T-cell (primary cell): ENCODE measurements around the gene HAPLN2. TPM values are rescaled to one million over a fixed set of nuclear protein-coding genes. Genes with fewer than 3 reads are reported as not detected.

Experiments
- ATAC-seq, 4 experiments: fragments of 200-7000 bp in 3 of 4; fragments of 150-1000 bp in 1 of 4; cut with Tn5 transposase; replicated peaks in 1 of 4; 1 replicate in 3 of 4; 2 replicates in 1 of 4; pipeline ENCODE4 v1.10.0; 2021; ENCODE audit warnings: moderate library complexity in 3 of 4, mild to moderate bottlenecking in 2 of 4, moderate number of reproducible peaks in 1 of 4
- CTCF ChIA-PET, 2 donors: fragments of 300-600 bp; sonication (Branson Sonifier 250); formaldehyde crosslinking; loops; one replicate each; lab custom pipeline; 2022; ENCODE audit warnings: antibody characterized with exemption in 2 of 2; lab: Charles Lee
- POLR2A ChIA-PET, 2 donors: fragments of 300-600 bp; sonication (Branson Sonifier 250); formaldehyde crosslinking; loops; one replicate each; lab custom pipeline; 2022; ENCODE audit warnings: antibody characterized with exemption in 2 of 2; lab: Charles Lee
- DNase-seq, 35 experiments: peaks; one replicate each; pipeline versions ENCODE4 v3.0.0 to v3.0.0-alpha.2; 2013 to 2023
- H3K27ac ChIP-seq: one replicate; pipeline ENCODE4 v1.5.1; 2013; ENCODE audit warnings: low read length
- H3K27me3 ChIP-seq, 2 experiments: replicated peaks in 1 of 2; 1 replicate in 1 of 2; 2 replicates in 1 of 2; pipeline versions ENCODE4 v1.6.1 to v1.7.0; 2013; ENCODE audit warnings: low read length in 1 of 2, mixed read lengths in 1 of 2; ENCODE audit not compliant: control insufficient read depth in 2 of 2, insufficient read depth in 2 of 2; ENCODE audit errors: extremely low read depth in 1 of 2
- H3K36me3 ChIP-seq, 2 donors: 1 replicate in 1 of 2; 2 replicates in 1 of 2; pipeline versions ENCODE4 v1.6.1 to v1.7.0; 2013; ENCODE audit warnings: low read length in 1 of 2; ENCODE audit not compliant: control insufficient read depth in 2 of 2, insufficient read depth in 1 of 2; ENCODE audit errors: extremely low read depth in 1 of 2
- H3K4me1 ChIP-seq, 2 experiments: 1 replicate in 1 of 2; 2 replicates in 1 of 2; pipeline versions ENCODE4 v1.6.1 to v1.7.0; 2013; ENCODE audit warnings: low read length in 2 of 2, mixed read lengths in 1 of 2; ENCODE audit not compliant: insufficient read depth in 2 of 2, control insufficient read depth in 1 of 2; ENCODE audit errors: extremely low read depth in 1 of 2
- H3K4me3 ChIP-seq, 2 donors: 1 replicate in 1 of 2; 2 replicates in 1 of 2; pipeline versions ENCODE4 v1.5.1 to v1.7.0; 2013; ENCODE audit warnings: mild to moderate bottlenecking in 2 of 2, low read length in 1 of 2, moderate library complexity in 1 of 2; ENCODE audit not compliant: control insufficient read depth in 1 of 2; ENCODE audit errors: extremely low read depth in 1 of 2
- H3K9me3 ChIP-seq: 2 replicates; pipeline ENCODE4 v1.7.0; 2013
- H3K27ac Mint-ChIP-seq, 2 donors: one replicate each; pipeline ENCODE4 v1.8.0; 2020 to 2021; ENCODE audit warnings: mild to moderate bottlenecking in 2 of 2, mixed read lengths in 2 of 2
- H3K27me3 Mint-ChIP-seq, 2 donors: one replicate each; pipeline ENCODE4 v1.8.0; 2021 to 2022; ENCODE audit warnings: mixed read lengths in 2 of 2
- H3K36me3 Mint-ChIP-seq: one replicate; pipeline ENCODE4 v1.8.0; 2021; ENCODE audit warnings: mixed read lengths
- H3K4me1 Mint-ChIP-seq, 3 donors: one replicate each; pipeline ENCODE4 v1.8.0; 2020 to 2022; ENCODE audit warnings: mixed read lengths in 3 of 3, mild to moderate bottlenecking in 1 of 3
- H3K4me3 Mint-ChIP-seq, 3 donors: one replicate each; pipeline ENCODE4 v1.8.0; 2020 to 2022; ENCODE audit warnings: mild to moderate bottlenecking in 3 of 3, mixed read lengths in 3 of 3, moderate library complexity in 3 of 3
- H3K9me3 Mint-ChIP-seq, 3 donors: one replicate each; pipeline ENCODE4 v1.8.0; 2020 to 2022; ENCODE audit warnings: mixed read lengths in 3 of 3
- WGBS: methylation state at CpG from one replicate; pipeline ENCODE4 v1.1.5; 2013; ENCODE audit warnings: missing lambda C conversion rate; ENCODE audit not compliant: insufficient coverage; 5-methylcytosine and 5-hydroxymethylcytosine counted together
- total RNA-seq, 35 experiments: library from RNA in 6 of 35; stranded (reverse) in 6 of 35; fragments of 120-200 nt in 1 of 35; gene quantifications; one replicate each; pipeline versions ENCODE4 v1.2.1 to v1.2.4 and lab custom pipeline; 2013 to 2026

Gene HAPLN2
- total RNA-seq, 5 donors from 2014 or later (not counting 1 experiment from before 2014, with no cell fraction given) = 0.33 TPM; not detected in 4

GRCh38 chr1:156619582-156619955, 354 bp downstream of the HAPLN2 start:
- Histone ChIP-seq H3K27me3 (peaks cover 20 to 68% of the 10 kb centered on the region in 2 experiments), H3K36me3 (no peaks in the 10 kb centered on the region), H3K4me1 (peaks cover 0 to 9% of the 10 kb centered on the region in 2 experiments), H3K4me3 (no peak overlapping the region), H3K27ac (no peak overlapping the region), H3K9me3 (no peaks in the 10 kb centered on the region)
- no peaks in the 10 kb centered on the region for H3K9me3 Mint-ChIP-seq
- no peak overlapping the region for H3K4me3 Mint-ChIP-seq
- DNase-seq (no peak), ATAC-seq (no peak)
- no peak overlapping the region for H3K27ac Mint-ChIP-seq
- peaks cover 58 to 61% of the 10 kb centered on the region in 2 donors for H3K27me3 Mint-ChIP-seq
- H3K36me3 Mint-ChIP-seq = no peaks in the 10 kb centered on the region
- H3K4me1 Mint-ChIP-seq = peaks cover 3 to 9% (median 6%) of the 10 kb centered on the region in 3 donors
- ChIA-PET POLR2A (no interaction called here), CTCF (interaction anchor here in 1 of 2 donors (0.9 to 1.2 kb wide), 2 partner anchors 94 to 177 kb away, joined by 3 read pairs; no protein-coding TSS in a partner anchor)
- WGBS = 43% methylated on average over 3 of the region's 6 CpGs

- Mint-ChIP-seq H3K27me3 (peaks cover 58 to 65% of the 10 kb centered on the region in 2 donors), H3K4me1 (peaks cover 13 to 18% (median 14%) of the 10 kb centered on the region in 3 donors), H3K36me3 (no peaks in the 10 kb centered on the region), H3K9me3 (no peaks in the 10 kb centered on the region), H3K4me3 (peak overlapping the region in 2 of 3 donors; percentile 48 to 56), H3K27ac (no peak overlapping the region)
- Histone ChIP-seq H3K27me3 (peaks cover 19 to 72% of the 10 kb centered on the region in 2 experiments), H3K4me3 (no peak overlapping the region), H3K4me1 (peaks cover 0 to 24% of the 10 kb centered on the region in 2 experiments), H3K27ac (no peak overlapping the region), H3K36me3 (no peaks in the 10 kb centered on the region), H3K9me3 (no peaks in the 10 kb centered on the region)
- ATAC-seq = no peak
- CTCF ChIA-PET = interaction anchor here in 1 of 2 donors (0.6 to 1.0 kb wide), 2 partner anchors 67 to 152 kb away, joined by 3 read pairs; no protein-coding TSS in a partner anchor
- no peak for DNase-seq
- 100% methylated on average over 3 of the region's 6 CpGs for WGBS
- POLR2A ChIA-PET = no interaction called here
These were observed 3.5 kb downstream of the HAPLN2 start for GRCh38 chr1:156622581-156623297.

GRCh38 chr1:156623946-156624813, 5.0 kb downstream of the HAPLN2 start:
- no peaks in the 10 kb centered on the region for H3K9me3 Mint-ChIP-seq
- peaks cover 58 to 65% of the 10 kb centered on the region in 2 donors for H3K27me3 Mint-ChIP-seq
- Histone ChIP-seq H3K27me3 (peaks cover 19 to 66% of the 10 kb centered on the region in 2 experiments), H3K4me3 (peak overlapping the region; percentile 35 to 69), H3K4me1 (peaks cover 0 to 24% of the 10 kb centered on the region in 2 experiments), H3K9me3 (no peaks in the 10 kb centered on the region), H3K36me3 (no peaks in the 10 kb centered on the region), H3K27ac (no peak overlapping the region)
- ChIA-PET POLR2A (no interaction called here), CTCF (interaction anchor here (0.8 to 1.4 kb wide), 9 partner anchors 12 to 123 kb away, joined by 3 to 10 read pairs (median 4); partner anchors contain the start of genes GPATCH4 (in 1 of the 2) and MEF2D (in 1 of the 2))
- peak in 12 of 35 experiments; percentile 10 to 52 (median 32) for DNase-seq
- peak; percentile 51 to 58 (median 53) for ATAC-seq
- peak overlapping the region; percentile 41 to 69 (median 58) for H3K4me3 Mint-ChIP-seq
- 3% methylated on average over 86 of the region's 87 CpGs for WGBS
- H3K27ac Mint-ChIP-seq = no peak overlapping the region
- peaks cover 13 to 18% (median 14%) of the 10 kb centered on the region in 3 donors for H3K4me1 Mint-ChIP-seq
- H3K36me3 Mint-ChIP-seq = no peaks in the 10 kb centered on the region

GRCh38 chr1:156624814-156625435, 5.7 kb downstream of the HAPLN2 start:
- no peak overlapping the region for H3K27ac ChIP-seq
- POLR2A ChIA-PET = no interaction called here
- H3K27me3 ChIP-seq = peaks cover 17 to 59% of the 10 kb centered on the region in 2 experiments
- CTCF ChIA-PET = interaction anchor here (0.6 to 1.4 kb wide), 10 partner anchors 14 to 124 kb away, joined by 3 to 10 read pairs (median 4); partner anchors contain the start of genes GPATCH4 (in 1 of the 2) and MEF2D (in 1 of the 2)
- H3K9me3 ChIP-seq = no peaks in the 10 kb centered on the region
- Mint-ChIP-seq H3K27ac (no peak overlapping the region), H3K4me3 (peak overlapping the region; percentile 49 to 69 (median 58)), H3K4me1 (peaks cover 13 to 17% (median 14%) of the 10 kb centered on the region in 3 donors), H3K27me3 (peaks cover 52 to 63% of the 10 kb centered on the region in 2 donors), H3K36me3 (no peaks in the 10 kb centered on the region), H3K9me3 (no peaks in the 10 kb centered on the region)
- ATAC-seq (peak in 3 of 4 experiments; percentile 10 to 28 (median 23)), DNase-seq (peak in 2 of 35 experiments; percentile 17 to 25)
- peak overlapping the region; percentile 19 to 69 for H3K4me3 ChIP-seq
- H3K4me1 ChIP-seq = peaks cover 0 to 24% of the 10 kb centered on the region in 2 experiments
- H3K36me3 ChIP-seq = no peaks in the 10 kb centered on the region
- 7% methylated on average over 50 of the region's 55 CpGs for WGBS

GRCh38 chr1:156625436-156626078, 6.3 kb downstream of the HAPLN2 start:
- WGBS = 4% methylated on average over 28 of the region's 45 CpGs
- Mint-ChIP-seq H3K27ac (peak overlapping the region in 1 of 2 donors; percentile 15), H3K27me3 (peaks cover 47 to 59% of the 10 kb centered on the region in 2 donors), H3K36me3 (no peaks in the 10 kb centered on the region), H3K4me3 (peak overlapping the region; percentile 67 to 69 (median 69)), H3K9me3 (no peaks in the 10 kb centered on the region), H3K4me1 (peaks cover 13 to 17% (median 14%) of the 10 kb centered on the region in 3 donors)
- DNase-seq (peak; percentile 21 to 84 (median 56)), ATAC-seq (peak; percentile 61 to 75 (median 70))
- peak overlapping the region; percentile 19 to 60 for H3K4me3 ChIP-seq
- CTCF ChIA-PET = interaction anchor here (0.7 to 1.0 kb wide), 2 partner anchors 12 to 55 kb away, joined by 3 read pairs; no protein-coding TSS in a partner anchor
- no peaks in the 10 kb centered on the region for H3K36me3 ChIP-seq
- no peak overlapping the region for H3K27ac ChIP-seq
- peaks cover 0 to 24% of the 10 kb centered on the region in 2 experiments for H3K4me1 ChIP-seq
- peaks cover 15 to 63% of the 10 kb centered on the region in 2 experiments for H3K27me3 ChIP-seq
- POLR2A ChIA-PET = no interaction called here
- H3K9me3 ChIP-seq = no peaks in the 10 kb centered on the region
